Stimulated activated CD8-positive, alpha-beta memory T cell treated with anti-CD3 and anti-CD28 coated beads, Interleukin-15, amount 100 ng/mL, for 1 hour (primary cell): Measurements from ENCODE around the gene ASB15.

ENCODE experiments used
- DNase-seq: peaks from one replicate; pipeline ENCODE4 v3.0.0-alpha.2; 2020; ENCODE audit warnings: low read depth

Gene ASB15

DNA sequence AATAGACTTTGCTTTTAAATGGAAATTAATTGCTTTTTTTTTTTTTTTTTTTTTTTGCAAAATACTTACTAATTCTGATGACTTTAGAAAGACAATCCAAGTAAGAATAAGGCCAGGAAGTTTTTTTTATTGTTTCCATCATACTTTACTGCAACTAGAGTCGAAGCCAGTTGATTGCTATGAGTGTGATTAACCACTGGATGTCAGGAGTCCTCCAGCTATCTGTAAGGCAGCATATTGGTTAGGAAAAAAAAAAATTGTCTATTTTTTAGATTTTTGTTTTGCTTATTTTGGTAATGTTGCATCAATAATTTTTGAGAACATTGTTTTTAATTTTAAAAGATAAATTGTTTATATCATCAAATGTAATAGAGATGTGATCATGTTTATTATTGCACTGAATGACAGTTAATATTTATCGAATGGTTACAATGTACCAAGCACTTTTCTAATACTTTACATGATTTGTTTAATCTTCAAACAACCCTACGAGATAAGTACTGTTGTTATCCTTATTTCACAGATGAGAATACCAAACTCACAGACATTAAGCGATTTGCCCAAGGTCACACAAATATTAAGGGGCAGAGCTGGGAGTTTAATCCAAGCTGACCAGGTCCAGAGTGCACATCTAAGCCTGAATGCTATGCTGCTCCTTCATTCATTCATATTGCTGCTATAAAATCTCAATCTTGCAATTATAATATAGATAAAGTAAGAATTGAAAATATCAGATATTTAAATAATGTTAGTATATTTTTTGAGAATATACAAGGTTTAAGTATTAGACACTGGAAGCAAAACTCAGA is 34.1 kb downstream of the ASB15 start:
- no peak for DNase-seq

DNA sequence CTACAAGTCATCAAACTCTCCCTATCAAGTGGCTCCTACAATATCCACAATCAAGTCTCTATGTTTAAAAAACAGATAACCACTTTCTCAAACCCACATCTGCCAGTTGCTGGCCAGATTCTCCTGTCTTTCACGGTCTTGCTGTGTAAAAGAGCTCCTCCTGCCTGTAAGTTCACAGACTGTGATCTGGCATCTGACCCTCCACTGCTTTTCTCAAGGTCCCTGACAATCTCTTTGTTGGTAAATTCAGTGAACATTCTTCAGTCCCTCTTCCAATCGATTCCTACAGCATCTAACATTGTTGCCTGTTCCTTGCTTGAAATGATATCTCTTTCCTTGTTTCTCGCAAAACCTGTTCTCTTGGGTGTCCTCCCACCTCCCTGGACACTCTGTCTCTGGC is 35.6 kb downstream of the ASB15 start:
- no peak for DNase-seq

DNA sequence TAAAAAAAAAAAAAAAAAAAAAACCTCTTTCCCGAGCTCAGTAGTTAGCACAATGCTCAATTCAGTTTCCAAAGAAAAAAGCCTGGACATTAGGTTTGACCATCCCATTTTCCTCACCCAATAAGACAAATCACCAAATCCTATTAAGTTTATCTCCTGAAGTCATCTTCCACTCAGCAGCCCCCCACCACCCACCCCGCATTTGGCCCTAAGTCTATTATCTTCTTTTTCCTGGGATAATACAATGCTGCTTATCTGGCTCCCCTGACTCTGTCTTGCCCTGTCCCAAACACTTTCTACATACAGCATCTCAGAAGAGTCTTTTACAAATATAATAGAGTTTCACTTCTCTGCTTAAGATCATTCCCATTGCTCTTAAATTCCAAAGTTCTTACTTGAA is 36.3 kb downstream of the ASB15 start:
- DNase-seq: no peak

DNA sequence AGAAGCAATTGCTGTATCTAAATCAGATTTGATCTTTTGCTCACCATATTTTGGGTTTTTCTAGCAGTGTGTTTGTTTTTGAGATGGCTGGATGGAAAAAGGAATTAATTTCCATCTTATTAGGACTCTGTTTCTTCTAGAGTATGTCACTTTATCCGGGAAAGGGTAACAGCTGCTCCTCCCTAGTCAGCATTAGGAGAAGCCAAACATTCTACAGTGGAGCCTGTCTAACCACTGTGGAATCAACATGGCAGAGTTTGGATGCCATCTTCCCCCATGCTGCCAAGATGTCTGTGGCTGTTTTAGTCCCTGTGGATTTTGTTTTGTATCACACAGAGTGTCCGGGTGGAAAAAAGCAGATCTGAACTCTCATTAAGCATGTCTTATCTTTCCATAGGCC is 38.0 kb downstream of the ASB15 start:
- DNase-seq: no peak

DNA sequence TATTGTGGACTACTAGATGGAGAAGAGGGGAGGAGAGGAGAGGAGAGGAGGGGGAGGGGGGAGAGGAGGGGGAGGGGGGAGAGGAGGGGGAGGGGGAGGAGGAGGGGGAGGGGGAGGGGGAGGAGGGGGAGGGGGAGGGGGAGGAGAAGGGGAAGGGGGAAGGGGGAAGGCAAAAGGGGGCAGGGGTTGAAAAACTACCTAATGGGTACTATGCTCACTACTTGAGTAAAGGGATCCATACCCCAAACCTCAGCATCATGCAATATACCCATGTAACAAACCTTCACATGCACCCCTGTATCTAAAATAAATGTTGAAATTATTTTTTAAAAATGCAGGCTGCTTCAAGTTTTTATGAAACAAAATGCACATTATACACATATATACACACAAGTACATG is 39.0 kb downstream of the ASB15 start:
- DNase-seq: no peak

DNA sequence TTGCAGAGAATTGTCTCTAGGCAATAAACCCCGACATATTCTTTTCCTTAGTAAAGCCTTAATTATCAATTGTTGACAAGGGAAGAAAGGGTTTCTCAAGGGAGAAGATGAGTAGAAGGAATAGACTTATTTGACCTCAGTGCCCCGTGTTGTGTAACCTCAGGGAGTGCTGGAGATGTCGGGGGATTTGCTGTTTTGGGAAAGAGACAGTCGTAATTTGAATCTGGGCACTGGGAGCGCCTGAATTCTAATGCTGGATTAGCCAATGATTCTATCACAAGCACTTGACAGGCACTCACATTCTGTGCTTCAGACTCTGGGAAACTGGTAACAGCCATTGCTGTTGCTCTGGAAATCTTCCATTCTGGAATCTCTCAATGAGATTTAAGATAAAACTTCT is 40.3 kb downstream of the ASB15 start:
- DNase-seq: no peak

DNA sequence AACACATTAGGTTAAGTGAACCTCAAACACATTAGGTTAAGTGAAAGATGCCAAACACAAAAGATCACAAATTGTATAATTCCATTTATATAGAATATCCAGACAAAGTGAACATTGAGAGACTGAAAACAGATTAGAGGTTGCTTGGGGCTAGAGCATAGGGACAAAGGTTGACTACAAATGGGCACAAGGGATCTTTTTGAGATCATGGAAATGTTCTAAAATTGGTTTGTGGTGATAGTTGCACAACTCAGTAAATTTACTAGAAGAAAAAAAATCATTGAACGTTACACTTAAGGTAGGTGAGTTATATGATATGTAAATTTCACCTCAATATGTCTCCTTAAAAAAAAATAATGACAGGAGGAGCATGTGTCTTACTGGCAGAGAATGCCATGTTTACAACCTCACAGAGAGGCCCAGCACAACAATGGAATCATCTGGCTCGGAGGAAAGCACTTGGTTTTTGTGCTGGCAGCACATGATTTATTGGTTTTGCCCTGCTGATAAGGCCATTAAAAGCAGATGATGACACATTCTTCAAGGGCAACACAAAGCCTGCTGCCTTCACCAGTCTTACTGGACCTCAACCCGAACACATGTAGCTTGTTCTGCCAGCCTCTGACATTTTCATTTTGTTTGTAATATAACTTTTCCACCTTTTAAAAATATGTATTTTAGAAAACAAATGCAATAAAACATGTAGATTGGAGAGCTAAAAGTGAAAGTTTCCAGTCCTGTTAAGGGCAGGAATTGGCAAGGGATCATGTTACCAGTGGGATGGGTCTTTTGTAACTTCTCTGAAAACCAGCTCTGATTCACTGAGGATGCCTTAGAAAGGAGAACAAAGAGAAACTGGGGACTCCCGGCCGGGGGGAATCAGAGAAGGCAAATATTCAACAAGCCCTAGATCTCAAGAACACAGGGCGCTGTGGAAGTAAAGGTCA is 42.1 kb downstream of the ASB15 start:
- DNase-seq: no peak

DNA sequence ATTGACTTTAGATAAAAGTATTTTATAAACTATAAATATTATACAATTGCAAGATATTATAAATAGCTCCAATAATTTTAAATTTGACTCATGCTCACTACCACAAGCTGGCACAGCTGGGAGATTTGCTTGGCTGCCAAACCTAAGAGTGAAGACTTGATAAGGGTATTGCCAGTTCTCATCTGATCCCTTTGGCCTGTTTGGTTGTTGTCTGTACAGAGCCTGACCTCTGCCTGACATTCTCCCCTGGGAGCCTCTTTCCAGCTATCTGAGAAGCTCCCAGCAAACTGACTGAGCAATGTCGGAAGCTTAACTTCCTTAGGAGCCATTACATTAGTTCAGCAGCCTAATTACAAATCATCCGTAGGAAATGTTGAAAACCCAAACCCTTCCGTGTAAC is 43.9 kb downstream of the ASB15 start:
- no peak for DNase-seq

DNA sequence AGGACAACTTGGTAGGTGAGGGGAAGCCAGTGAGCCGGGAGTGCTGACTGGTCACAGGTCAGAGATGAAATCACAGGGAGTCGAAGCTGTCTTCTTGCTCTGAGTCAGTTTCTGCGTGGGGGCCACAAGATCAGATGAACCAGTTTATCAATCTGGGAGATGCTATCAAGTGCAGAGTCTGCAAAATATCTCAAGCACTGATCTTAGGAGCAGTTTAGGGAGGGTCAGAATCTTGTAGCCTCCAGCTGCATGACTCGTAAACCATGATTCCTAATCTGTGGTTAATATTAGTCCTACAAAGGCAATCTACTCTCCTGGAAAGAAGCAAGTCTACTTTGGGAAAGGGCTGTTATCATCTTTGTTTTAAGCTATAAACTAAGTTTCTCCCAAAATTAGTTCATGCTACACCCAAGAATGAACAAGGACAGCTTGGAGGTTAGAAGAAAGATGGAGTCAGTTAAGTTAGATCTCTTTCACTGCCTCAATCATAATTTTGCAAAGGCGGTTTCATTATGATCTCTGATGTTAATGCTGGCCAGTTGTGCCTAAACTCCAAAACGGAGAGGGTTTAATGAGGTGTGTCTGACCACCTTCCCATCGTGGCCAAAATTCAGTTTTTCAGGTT is 45.6 kb downstream of the ASB15 start:
- DNase-seq: no peak

DNA sequence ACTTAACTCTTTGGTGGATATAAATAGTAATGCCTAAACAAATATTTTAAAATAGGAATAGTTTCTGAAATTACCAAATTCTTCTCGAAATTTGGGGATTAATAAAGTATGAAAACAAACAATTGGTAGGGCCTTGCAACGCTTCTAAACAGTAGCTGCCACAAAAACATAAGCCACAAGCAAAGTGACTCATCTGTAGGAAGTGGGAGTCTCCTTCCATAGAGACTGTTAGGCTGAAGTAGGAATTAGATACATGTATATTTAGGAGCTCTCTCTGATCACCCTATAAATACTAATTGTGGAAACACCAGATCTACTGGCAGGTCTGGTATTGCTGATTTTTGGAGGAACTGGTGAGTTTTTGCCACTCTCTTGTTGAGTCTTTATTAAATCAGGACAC is 48.3 kb downstream of the ASB15 start:
- DNase-seq: no peak

DNA sequence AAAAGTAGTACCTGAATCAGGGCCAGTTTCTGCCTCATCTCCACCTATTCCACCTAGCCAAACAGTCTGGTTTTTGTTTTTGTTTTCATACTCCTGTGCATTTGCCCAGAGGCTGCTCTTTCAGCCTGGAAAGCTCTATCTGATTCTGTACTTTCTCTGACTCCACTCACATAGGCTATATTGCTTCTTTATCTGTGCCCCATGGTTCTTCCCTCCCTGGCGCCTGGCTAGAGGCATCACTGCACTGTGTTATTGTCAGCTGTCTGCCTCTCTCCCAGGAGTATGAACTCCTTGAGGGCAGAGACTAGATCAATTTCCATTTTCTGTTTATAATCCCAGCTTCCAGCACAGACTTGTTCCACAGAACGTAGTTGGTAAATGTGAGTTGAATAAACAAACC is 49.0 kb downstream of the ASB15 start:
- DNase-seq: no peak

DNA sequence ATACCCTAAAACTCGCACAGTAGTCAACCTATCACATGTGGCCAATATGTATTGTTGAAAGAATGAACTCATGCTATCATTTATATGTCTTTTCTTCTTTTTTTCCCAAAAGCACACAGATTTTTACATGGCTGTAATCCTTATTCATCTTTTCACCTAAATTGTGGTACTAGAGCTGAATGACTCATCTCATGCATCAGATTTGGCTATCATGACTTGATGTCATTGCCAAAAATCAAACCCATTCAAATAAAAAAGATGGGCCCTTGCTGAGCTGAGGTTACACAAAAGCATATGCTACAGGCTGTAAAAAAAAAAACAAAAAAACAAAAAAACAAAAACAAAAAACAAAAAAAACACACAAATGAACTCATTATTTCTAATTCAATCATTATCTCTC is 50.8 kb downstream of the ASB15 start:
- no peak for DNase-seq

DNA sequence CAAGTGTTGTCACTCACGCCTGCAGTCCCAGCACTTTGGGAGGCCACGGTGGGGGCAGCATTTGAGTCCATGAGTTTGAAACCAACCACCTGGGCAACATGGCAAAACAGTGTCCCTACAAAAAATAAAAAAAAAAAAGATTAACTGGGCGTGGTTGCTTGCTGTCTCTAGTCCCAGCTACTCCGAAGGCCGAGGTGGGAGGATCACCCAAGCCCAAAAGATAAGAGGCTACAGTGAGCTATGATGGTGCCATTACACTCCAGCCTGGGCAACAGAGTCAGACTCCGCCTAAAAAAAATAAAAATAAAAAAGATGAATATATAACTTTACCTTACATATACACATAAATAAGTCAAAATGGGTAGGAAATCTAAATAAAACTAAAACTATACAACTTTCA is 51.5 kb downstream of the ASB15 start:
- DNase-seq: no peak

DNA sequence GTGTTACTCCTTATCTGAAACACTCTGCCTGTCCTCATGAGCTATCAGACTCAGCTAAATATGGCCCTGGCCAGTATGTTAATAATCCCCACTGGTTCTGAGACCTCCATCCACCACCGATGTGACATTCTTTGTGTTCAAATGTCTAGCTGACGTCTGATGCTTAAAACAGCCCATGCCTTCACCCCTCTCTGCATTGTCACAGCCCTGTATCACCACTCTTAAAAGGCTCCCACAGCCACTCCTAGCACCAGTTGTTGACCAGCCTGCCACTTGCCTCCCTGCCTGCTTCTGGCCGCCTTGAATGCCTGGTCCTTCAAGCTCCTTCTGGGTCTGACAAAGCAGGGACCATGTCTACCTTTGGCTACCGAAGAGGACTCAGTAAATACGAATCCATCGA is 54.0 kb downstream of the ASB15 start, which contains the start of gene LMOD2:
Gene LMOD2 (plus strand): TSS at position 253 of the 400 bp plus-strand sequence. CDS start 98 bp downstream, at position 351.
- no peak for DNase-seq

DNA sequence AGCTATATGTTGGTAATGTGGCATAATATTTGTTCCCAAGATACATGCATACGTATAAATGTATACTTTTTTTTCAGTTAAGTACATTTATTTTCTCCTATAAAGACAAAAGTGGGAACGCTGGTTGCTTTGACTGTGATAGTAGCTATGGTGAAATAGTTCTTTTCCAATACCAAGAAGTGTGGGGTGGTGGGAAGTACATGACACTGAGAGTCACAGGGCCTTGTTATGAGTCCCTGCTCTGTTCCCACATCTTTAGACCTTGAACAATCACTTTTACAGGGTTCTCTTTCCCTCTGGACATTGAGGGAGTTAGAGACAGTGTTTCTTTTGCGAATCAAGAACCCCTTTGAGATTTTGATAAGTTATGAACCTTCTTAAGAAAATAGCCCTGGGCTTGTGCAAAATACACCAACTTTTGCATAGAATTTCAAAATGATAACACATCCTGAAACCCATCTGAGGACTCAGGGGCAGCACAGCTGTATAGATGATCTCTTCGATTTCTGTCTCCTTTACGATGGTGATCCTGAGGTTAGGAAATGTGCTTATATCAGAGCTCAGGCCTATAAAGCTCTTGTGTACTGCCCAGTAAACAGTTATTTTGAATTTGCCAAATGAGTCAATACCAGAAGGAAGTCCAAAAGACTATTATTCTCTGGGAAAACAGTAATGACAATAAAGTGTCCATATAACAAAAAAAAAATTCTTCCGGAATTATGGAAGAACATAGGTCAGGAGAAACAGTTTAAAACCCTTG is 55.1 kb downstream of the ASB15 start:
- DNase-seq: no peak

DNA sequence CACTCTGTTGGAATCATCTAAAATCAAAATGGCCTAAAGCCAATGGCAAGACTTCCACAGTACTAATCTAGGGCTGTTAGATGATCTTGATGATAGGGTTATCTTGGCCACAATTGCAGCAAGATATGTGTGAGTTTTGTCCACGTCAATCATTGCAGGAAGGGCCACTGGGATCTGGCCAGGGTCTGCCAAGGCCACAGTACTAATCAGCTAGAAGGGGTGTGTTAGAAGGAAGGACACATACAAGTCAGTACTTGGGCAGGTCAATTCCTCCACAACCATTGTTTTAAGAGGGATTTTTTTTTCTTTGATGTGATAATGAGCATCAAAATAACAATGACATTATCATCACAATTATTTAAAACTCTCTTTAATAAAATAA is 55.7 kb downstream of the ASB15 start:
- no peak for DNase-seq

DNA sequence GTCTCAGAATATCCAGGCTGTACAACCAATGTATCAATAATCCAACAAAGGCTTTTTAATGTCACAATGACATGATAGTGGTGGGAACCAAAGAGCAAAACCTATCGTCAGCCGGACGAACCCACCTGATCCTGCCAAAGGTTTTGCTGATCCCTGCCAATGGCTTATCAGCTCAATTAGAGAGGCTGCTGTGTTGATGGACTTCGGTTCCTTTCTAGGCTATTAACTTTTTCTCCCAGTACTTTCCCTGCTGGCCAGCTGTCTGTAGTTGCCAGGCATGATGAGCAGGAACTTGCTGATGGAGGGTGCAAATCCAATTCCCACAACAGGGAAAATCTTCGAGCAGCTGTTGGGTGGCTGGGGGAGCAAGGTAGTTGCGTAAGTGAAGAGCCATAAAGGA is 56.4 kb downstream of the ASB15 start:
- DNase-seq: no peak

DNA sequence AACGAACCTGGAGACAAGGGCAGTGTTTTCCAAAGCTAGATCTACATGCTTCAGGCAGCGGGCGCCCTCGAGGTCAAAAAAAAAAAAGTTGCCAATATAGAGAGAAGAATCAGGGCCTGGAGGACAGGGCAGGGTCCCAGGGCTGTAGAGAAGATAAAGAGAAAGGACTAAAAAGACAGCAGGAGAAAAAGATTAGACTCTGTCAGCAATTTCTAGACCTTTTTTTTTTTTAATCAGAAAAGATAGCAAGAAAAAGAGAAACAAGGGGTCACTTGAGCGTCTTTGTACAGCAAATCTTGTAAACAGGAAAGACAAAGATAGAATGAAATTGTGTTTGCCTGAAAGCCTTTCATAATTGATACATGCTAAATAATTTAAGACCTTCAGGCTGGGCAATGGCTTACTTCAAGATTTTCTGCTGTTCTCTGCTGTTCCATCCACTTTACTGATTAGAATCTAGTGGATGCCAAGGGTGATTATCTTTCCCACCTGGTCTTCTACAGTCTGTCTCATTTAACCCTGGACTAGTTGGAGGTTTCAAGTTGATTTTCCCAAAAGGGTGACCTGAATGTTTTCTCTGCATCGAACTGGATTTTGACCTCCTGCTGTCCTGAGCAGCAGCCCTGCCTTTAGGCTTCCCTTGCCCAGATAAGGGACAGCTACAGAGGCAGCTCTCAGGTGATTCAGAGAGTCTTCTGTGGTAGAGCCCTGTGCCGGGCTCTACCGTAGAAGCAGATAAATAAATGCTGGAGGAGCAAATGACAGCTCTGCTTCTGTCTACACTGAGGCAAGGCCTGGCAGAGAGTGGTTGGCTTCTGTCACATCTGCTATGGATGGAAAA is 59.1 kb downstream of the ASB15 start:
- DNase-seq: no peak

DNA sequence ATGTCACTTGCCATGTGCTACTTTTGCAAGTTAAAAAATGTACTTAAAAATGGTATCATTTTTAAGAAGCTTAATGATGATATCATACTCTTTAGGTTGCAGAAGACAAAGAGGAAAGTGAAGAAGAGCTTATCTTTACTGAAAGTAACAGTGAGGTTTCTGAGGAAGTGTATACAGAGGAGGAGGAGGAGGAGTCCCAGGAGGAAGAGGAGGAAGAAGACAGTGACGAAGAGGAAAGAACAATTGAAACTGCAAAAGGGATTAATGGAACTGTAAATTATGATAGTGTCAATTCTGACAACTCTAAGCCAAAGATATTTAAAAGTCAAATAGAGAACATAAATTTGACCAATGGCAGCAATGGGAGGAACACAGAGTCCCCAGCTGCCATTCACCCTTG is 60.1 kb downstream of the ASB15 start:
- DNase-seq: no peak

DNA sequence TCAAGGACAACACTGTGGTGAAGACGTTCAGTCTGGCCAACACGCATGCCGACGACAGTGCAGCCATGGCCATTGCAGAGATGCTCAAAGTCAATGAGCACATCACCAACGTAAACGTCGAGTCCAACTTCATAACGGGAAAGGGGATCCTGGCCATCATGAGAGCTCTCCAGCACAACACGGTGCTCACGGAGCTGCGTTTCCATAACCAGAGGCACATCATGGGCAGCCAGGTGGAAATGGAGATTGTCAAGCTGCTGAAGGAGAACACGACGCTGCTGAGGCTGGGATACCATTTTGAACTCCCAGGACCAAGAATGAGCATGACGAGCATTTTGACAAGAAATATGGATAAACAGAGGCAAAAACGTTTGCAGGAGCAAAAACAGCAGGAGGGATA is 60.7 kb downstream of the ASB15 start:
- no peak for DNase-seq

DNA sequence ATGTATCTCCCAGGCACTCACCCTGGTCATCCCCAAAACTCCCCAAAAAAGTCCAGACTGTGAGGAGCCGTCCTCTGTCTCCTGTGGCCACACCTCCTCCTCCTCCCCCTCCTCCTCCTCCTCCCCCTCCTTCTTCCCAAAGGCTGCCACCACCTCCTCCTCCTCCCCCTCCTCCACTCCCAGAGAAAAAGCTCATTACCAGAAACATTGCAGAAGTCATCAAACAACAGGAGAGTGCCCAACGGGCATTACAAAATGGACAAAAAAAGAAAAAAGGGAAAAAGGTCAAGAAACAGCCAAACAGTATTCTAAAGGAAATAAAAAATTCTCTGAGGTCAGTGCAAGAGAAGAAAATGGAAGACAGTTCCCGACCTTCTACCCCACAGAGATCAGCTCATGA is 61.1 kb downstream of the ASB15 start:
- DNase-seq: no peak
